Activated CD8-positive, alpha-beta memory T cell treated with anti-CD3 and anti-CD28 coated beads for 1 hour (primary cell): ENCODE data around the gene GZMM.

Source experiments
- DNase-seq, 2 donors: peaks; one replicate each; pipeline ENCODE4 v3.0.0-alpha.2; 2020; ENCODE audit warnings: low read depth in 1 of 2; ENCODE audit errors: extremely low read depth in 1 of 2

Gene GZMM

GRCh38 chr19:558770-559439 is 15.1 kb downstream of the GZMM start:
- no peak for DNase-seq

DNA sequence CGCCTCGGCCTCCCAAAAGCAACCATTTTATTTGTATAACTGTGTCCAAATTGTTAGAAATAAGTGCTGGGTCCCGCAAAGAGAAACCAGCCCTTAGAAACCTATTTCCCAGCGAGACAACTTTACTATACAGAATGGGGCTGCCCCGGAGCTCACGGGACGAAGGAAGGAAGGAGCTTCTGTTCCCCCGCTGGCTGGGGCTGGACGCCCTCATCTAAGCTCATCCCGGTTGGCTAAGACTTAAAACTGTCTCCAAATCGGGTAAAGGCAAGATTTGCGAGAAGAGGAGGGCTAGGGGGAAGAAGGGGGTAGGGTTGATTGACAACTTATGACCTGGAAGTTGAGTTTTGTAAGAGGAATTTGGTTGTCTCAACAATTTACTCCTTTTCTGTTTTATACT is 16.3 kb downstream of the GZMM start:
- no peak for DNase-seq

DNA sequence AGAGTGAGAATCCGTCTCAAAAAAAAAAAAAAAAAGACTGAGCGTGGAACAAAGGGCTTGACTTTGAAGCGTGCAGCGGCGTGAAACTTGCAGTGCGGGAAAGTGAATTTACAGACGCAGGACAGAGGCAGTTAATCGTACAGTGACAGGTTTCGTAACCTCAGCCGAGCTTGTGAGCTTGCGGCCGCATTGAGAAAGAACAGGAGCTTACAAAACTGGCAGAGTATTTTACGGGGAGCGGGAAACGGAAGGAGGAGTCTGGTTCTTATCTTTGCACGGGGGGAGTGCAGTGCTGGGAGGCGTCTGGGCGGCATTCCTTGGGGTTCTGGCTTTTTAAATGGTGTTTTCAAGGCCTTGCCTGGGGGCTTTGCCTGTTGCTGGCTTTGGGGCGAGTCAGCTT is 22.6 kb downstream of the GZMM start:
- DNase-seq, result no peak

DNA sequence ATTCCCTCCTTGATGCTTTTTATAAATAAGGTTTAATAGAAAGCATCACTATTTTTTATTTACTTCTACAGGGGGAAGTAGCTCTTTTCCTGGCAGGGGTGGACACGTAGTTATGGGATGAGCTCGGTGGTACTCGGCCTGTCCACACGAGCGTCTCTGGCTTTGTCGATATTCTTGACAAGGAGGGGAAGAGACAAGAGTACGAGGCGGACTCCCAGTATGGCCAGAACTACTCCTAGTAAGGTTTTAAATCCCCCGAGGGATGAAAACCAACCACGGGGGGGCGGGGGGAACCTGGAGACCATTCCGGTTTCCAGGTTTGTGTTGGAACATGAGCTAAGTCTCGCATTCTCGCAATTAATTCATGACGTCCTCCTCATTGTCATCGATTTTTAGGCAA is 23.0 kb downstream of the GZMM start:
- no peak for DNase-seq

DNA sequence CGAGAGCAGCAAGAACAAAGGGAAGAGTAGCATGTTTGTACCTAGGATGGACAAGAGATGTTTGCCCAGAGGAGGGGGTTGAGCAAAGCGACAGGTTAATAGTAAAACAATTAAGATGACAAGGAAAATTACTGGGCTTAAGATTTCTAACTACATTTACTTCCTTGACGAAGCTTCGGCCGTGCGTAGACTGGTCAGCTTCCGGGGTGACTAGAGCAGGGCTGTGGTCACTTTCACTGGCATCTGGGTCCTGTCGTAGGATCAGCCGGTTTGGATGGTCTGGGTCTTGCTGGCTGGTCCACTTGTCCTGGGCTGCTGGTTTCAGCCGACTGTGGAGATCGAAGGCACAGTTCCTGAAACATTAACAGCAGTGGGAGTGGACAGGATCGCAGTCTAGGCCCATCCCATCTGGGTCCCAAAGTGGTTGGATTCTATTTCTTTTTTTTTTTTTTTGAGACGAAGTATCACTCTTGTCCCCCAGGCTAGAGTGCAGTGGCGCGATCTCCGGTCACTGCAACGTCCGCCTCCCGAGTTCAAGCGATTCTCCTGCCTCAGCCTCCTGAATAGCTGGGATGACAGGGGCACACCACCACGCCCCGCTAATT is 23.5 kb downstream of the GZMM start:
- no peak for DNase-seq

DNA sequence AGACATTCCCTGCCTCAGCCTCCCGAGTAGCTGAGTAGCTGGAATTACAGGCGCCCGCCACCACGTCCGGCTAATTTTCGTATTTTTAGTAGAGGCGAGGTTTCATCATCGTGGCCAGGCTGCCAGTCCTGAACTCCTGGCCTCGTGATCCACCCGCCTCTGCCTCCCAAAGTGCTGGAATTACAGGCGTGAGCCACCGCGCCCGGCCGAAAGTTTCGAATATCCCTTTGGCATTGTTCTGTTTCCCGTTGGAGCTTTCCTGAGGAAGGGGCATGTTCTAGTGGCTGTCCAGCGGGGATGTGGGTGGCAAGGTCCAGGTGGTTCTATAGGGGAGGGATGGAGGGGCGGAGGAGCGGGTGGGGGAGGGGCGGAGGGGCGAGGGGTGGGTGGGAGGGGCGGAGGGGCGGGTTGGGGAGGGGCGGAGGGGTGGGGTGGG is 26.4 kb downstream of the GZMM start:
- no peak for DNase-seq

DNA sequence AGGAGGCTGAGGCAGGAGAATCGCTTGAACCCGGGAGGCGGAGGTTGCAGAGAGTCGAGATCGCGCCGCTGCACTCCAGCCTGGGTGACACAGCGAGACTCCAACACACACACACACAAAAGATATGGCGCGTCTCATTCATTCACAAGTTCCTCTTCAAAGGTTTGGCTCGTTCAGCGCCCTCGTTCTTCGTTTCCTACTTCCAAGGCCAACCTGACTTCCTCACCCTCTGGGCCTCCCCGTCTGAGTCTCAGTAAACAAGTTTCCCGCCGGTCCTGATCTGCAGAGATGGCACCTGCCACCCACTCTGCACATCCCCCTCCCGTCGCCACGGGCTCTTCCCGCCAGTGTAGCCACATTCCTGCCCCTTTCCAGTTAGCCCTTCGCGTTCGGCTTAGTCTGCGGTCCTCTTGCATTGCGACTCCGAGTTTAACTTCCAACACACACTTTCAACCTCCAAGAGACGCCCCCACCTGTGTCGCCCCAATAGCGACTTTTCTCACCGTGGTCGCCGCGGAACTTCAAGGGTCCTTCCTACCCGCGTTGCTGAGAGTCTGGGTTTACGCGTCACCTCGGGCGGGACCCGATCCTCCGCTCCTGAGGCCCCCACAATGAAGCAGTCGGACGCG is 27.2 kb downstream of the GZMM start:
- DNase-seq, result no peak

DNA sequence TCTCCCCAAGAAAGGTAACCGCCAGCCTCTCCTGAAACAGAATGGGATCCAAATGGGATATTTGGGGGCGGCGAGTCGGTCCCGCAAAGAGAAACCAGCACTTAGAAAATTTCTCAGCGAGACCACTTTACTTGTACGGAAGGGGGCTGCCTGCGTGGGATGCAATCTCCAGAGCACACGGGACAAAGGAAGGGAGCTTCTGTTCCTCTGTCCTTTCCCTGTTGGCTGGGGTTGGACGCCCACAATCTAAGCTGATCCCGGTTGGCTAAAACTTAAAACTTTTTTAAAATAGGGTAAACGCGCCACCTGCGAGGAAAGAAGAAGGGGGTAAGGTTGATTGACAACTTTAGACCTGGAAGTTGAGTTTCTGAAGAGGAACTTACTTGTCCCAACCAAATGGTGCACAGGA is 27.7 kb downstream of the GZMM start:
- no peak for DNase-seq

DNA sequence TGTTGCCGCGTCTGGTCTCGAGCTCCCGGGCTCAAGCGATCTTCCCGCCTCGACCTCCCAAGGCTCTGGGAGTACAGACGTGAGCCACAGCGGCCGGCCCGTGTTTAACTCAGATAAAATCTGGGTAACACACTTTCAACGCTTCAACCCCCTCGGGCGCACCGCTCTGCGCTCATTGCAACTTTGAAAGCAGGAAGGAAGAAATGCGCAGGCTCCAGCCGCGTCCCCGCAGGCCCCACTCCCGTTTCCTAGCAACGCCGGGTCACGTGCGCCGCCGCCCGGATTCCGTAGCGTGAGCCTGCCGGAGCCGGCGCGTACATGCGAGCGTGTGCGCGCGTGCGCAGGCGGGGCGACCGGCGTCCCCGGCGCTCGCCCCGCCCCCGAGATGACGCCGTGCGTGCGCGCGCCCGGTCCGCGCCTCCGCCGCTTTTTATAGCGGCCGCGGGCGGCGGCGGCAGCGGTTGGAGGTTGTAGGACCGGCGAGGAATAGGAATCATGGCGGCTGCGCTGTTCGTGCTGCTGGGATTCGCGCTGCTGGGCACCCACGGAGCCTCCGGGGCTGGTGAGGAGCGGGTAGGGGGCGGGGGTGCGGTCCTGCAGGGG is 28.4 kb downstream of the GZMM start, which contains the start of gene BSG:
Gene BSG (plus strand): TSS at position 457 of the 603 bp plus-strand sequence. CDS start 39 bp downstream, at position 496.
- DNase-seq, result peak; percentile 97 to 98

GRCh38 chr19:572743-573518 is 29.1 kb downstream of the GZMM start:
- DNase-seq, result no peak

DNA sequence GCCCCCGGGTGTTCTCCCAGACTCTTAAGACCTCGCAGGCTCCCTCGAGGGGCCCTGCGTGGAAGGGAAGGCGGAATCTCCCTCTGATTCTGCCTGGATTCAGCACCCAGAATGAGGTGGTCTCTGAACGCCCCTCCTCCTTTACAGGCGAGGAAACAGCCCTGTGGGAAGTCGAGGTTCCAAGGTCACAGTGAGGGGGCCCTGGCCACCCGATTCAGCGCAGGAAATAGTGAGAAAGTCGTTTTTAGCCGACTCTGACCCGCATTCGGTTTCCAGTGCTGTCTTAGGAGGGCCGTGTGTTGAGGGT is 29.6 kb downstream of the GZMM start:
- no peak for DNase-seq

- no peak for DNase-seq
Observed at GRCh38 chr19:574658-575526, 31.0 kb downstream of the GZMM start.

DNA sequence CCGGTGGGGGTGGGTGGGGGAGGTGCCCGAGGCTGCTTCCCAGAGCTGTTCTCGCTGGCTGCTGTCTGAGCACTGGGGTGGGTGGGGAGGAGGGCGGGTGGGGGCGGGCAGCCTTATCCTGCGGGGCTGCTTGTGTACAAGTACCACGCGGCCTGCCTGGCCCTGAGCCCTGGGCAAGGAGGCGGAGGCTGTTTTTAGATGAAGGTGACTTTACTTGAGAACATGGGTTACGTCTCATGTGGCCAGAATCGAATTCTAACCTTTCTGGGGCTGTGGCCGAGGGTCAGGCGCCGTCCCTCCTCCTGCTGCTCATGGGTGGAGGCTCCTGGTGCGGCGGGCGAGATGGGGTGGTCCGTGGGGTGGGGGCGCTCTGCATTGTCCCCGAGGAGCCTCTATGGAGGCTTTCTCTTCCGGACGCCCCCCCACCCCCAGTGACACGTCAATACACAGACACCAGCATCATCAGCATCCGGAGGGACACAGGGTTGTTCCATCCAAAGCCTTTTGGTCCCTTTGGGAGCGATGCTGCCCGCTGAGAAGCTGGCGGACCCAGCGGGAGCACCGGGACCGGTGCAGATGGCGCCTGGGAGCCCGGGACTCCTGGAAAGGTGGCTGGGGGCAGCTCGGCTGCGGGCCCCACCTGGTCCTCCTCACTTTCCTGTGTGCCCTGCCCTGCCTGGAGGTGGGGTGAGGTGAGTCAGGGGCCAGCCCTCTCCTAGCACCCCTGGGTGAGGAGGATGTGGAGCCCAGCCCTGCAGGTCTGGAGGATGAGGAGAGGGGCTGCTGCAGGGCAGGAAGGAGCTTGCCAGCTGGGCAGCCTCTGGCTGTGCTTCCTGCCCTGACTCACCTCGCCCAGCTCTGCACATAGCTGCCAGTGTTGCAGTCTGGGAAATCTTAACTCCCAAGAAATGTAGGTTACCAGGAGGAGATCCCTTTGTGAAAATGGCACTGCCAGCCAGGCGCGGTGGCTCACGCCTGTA is 32.0 kb downstream of the GZMM start:
- DNase-seq, result no peak

- no peak for DNase-seq
Observed at GRCh38 chr19:576768-577438, 33.0 kb downstream of the GZMM start.

DNA sequence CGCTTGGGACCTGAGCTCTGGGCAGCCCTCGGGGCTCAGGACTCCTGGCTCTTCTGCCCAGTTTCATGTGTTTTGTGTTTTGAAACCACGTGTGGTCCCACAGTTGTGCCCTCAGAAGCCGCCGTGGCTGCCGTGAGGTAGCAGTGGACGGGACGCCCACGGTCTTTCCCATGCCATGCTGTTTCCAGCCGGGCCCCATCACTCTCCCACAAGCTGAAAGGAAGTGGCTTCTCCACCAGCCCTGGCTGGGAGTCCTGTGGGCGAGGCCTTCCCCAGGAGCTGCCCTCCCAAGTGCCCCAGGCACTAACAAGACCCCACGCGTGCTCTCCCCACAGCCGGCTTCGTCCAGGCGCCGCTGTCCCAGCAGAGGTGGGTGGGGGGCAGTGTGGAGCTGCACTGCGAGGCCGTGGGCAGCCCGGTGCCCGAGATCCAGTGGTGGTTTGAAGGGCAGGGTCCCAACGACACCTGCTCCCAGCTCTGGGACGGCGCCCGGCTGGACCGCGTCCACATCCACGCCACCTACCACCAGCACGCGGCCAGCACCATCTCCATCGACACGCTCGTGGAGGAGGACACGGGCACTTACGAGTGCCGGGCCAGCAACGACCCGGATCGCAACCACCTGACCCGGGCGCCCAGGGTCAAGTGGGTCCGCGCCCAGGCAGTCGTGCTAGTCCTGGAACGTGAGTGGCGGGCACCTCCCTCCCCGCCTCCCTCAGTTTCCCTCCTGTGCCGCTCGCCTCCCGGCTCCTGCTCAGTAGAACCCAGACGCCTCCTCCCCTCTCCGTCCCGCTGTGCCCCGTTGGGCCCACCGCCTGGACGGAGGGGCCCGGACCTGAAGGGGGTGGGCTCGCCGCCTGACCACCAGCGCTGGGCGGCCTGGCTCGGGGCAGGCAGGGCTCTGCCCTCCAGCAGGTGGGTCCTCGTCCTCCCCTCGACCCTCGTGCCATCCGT is 33.9 kb downstream of the GZMM start:
- no peak for DNase-seq

DNA sequence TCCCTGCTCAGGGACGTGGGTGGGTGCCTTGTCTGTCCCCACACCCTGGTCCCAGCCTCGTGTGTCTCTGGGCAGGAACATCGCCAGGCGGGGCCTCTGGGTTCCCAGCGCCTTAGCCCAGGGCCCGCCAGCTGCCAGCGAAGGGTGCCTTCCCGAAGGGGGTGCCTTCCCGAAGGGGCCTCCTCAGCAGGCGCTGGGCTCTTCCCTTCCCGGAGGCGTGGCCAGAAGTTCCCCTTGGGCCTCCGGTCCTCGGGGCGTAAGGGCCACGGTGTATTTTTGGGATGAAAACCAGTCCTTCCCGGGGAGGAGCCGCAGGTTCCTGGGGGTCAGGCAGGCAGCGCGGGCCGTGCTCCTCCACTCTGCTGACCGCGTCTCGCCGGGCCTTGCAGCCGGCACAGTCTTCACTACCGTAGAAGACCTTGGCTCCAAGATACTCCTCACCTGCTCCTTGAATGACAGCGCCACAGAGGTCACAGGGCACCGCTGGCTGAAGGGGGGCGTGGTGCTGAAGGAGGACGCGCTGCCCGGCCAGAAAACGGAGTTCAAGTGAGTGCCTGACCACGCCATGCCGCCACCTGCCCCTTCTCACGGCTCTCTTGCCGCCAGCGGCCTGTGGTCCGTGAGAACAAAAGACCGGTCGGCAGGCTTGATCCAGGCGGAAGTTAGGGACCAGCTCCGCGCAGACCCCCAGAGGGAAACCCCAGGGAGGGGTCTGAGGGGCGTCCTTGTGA is 35.4 kb downstream of the GZMM start:
- DNase-seq, result no peak

DNA sequence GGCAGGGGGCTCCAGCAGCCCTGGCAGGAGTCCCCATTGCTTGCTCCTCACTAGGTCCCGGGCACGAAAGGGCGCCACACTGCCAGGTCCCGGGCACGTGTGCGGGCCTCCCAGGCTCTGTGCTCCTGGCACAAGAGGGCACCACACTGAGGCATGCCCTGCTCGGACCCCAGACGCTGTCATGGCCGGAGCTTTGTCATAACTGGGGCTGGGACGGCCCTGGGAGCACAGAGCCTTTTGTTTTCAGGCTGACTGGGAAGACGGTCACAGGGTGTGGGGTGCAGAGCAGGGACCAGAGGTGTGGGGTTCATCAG is 35.9 kb downstream of the GZMM start:
- no peak for DNase-seq
